GM21447 (cell line): ENCODE results near the gene HMCN1.

Experiments used
- ATAC-seq: cut with Tn5 transposase; IDR thresholded peaks from one replicate; pipeline ENCODE4 v1.9.1; 2021; ENCODE audit not compliant: unreplicated experiment

Gene HMCN1

DNA sequence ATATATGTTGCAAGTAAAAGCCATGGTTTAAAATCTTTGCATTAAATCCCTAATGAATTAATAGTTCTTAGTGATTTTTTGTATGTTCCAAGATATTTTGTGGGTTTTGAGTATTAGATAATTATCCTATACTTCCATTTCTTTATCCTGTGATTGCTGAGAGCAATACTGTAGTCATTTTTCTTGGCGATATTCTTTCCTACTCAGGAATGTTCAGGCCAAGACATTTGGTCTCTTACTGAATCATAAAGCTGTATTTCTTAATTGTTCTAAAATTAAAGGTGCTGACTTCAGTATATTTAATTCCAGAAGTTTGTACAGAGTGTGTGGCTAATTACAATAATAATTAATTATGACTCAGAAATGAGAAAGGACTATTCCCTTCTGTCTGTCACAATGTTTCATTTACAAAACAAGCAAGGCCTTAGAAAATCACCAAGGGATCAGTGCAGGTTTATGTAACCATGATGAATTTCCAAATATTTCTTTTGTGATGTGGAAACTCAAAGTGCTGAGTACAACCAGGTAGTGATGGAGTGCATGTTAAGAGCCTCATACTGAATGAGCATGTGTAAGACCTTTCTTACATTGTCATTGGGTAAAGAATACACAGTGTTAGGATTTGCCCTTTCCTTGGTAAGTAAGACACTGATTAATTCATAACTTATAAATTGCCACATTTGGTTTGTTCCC lies 161.2 kb downstream of the HMCN1 start:
- ATAC-seq = no peak

DNA sequence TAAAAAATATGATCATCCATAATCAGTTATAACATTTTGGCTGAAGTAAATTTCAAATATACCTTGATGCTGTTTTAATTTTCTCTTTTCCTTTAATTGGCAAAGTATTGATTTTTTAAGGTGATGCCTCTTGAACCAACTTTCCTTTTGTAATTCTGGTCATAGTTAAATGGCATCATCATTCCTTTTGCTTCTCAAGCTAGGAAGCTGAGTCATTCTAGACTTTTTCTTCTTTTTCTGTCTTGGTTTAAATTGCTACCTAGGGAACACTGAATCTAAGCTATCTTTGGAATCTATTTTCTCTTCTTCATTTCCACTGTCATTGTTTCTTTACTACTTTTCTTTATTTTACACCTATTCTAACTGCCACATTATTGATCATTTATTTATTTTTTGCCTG lies 162.7 kb downstream of the HMCN1 start:
- ATAC-seq = no peak

DNA sequence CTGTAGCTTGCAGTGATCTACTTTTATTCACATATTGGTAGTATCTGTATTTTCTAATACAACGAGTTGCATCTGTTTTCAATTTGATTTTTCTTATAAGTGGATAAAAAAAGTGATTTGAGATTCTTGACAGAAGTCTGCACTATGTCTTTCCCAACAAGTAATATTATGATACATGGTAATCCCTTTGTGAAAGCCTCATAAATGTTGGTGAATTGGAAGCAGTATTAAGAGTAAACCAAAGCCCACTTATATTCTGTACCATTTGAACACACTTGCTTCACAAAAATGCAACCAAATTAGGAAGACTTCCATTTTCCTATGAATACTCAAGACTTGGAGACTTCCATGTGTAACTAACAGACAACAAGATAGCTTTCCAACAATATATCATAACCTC lies 172.0 kb downstream of the HMCN1 start:
- ATAC-seq = no peak

DNA sequence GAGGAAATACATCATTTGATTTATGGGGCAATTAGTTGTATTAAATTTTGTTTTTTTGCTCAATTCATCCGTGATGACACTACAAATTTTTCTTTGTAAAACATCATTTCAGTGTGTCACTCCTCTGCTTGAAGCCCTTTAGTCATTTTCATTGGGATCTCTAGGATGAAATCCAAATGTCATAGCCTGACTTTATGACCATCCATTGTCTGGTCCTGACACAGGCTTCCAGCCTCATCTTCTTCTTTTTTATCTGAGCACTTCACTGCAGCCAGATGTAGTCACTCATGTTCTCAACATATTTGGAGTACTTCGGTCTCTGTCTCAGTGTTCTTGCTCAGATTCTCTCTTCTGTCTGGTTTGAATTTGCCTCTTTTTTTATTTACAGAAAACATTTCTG lies 173.1 kb downstream of the HMCN1 start:
- no peak for ATAC-seq

DNA sequence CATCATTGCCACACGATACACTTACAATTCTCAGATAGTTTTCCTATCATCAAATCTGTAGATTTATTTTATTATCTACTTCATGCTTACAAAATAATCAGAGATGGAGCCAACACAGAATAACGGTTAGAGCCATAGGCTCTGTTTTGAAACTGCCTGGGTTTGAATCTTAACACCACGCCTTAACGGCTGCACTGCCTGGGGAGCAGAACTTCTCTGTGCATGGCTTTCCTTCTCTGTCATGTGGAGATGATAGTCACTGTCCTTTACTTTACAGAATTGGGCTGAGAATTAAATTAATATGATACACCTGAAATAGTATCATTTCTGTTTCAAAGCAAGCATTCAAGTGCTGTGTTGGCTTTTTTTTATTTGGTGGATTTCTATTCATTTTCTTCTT lies 177.8 kb downstream of the HMCN1 start:
- no peak for ATAC-seq

DNA sequence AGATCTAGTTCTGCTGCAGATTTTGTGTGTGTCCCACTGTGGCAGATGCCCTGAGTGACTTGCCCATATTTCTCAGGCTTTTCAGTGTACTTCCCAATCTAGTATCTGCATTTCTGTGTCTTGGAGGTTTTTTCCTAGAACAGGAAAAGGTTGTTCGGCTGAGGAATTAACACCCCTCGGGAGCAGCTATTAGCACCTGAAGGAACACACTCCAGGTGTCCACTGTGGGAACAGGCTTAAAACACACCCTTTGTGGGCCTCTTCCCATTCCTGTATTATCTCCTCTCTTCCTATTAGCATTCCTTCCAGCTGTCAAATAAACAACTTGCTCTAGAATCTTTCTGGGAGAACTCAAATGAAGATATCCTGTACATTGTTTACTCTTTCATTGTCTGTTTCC lies 178.3 kb downstream of the HMCN1 start:
- ATAC-seq = no peak

DNA sequence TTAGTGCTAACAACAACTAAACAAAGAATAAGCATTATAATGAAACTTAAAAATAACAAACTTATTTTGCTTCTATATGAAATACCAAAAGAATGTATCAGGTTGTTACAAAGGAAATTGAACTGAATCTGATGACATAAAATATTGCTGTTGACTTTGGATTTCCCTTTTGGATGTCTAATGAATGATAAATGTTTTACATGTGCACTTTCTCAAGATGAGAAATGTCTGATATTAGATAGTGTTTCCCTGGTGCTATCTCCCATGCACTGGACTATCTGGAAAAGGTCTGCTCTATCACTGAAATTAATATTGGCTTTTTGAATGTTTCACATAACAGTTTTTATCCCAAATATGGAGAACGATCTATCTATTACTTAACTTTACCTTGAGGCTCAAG lies 179.9 kb downstream of the HMCN1 start:
- no peak for ATAC-seq

DNA sequence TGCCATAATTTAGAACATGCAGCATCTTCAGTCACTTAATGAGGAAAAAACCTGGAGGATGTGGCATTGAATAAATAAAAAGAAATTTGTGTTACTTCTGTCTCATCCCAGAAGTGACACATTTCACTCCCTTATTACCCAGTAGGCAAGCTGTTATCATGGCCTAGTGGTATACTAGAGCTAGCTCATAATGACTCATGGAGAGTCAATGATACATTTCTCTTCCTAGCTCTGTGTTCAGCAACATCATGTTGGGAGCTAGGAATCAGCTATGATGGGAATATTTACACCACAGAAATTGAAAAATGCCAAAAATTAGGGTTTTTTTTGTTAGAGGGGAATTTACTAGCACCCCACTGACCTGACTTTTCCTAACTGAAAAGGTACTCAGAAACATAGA lies 182.7 kb downstream of the HMCN1 start:
- ATAC-seq = no peak

DNA sequence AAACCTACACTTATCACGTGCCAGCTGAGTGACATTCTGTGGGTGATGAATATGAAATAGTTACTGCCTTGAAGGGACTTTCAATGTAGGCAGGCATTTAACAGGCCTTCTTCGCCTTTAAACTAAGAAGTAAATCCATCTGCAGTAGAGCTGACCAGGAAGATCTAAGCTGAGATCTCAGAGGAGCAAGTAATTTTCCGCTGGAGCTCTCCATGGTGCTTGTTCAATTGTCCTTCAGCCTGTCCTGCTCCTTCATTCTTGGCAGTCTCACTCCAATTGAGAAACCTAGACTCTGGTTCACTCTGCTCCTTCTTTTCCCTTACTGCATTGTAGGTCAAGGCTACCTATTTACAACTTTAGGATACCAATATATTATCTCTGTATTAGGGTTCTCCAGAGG lies 183.5 kb downstream of the HMCN1 start:
- no peak for ATAC-seq

DNA sequence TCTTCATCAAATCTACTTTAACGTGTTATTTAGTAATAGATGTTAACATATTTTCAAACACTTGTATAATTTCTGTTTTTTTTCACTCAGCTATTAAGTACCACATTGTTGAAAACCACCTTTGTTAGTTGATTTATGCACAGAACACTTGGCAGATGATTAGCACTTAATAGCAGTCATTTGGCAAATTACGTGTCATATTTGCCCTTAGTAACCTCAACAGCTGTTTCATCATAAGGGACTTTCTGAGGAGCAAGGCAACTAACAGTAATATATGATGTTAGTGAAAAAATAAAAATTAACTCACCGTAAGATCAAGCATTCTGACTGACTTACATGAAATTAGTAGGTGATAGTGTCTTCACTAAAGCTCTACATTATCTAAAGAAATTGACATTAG lies 186.4 kb downstream of the HMCN1 start:
- ATAC-seq = no peak

DNA sequence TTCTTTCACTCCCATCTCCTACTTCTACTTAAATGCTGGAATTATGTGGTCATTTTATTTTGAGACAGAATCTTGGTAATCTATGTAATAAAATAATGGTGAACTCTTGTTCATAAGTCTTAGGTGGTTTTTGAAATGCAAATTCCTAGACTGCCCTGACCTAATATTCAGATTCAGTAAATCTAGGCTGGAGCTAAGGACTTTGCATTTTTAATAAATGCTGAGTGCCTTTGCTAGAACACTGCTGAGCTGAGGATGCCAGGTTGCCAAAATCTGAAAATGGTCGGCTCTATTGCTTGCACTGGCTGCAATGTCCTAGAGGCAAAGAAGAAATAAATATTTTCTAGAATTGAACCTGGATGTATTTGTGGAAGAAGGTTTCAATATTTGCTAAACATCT lies 187.4 kb downstream of the HMCN1 start:
- ATAC-seq = no peak

DNA sequence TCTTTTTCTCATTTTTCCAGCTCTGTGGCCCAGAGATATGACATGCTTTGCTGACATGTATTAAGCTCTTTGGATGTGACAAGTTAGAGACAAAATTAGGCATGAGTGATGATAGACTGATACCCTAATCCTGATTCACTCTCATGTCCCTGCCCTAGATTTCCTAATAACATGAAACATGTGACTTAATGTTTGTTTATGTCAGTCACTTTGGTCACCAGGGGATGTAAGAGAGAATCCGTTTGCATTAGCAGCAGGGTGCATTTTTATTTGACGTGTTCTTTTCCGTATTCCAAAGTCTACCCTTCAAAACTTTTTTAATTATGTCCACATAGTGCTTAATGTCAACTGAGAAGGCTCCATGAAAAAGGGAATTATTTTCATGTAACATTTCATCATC lies 192.4 kb downstream of the HMCN1 start:
- no peak for ATAC-seq

DNA sequence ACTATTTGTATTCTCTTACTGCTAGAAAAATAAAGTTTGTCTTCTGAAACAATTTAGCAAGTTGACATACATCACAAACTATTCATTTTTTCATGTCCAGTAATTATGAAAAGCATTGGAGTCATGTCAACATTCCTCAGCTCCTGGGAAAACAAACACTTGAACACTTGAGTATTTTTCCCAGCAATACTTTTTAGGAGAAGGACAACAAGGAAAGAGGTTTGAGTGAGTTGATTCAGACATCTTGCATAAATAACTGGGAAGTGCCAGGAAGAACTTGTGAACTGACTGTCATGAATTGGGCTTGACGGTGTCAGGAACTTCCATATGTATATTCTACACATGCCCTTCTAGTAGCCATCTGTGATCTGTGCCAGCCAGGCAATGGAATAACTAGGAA lies 195.6 kb downstream of the HMCN1 start:
- no peak for ATAC-seq

DNA sequence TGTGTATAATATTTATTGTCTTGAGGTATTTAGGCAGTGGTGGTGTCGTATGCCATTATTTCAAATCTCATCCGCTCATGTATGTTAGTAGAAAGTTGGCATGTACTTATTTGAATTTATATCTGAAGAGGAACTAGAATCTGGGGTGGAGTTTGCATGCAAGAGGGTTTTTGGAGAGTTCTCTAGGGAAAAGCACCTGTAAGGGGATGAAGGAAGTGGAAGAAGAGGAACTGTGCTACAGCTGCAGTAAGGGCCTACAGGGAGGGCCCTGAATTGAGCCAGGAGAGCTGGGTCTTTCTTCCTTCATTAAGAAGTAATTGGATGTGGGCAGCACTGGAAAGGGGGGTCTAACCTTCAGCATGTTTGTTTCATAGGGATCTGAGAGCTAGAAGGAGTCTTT lies 197.2 kb downstream of the HMCN1 start:
- ATAC-seq = no peak

DNA sequence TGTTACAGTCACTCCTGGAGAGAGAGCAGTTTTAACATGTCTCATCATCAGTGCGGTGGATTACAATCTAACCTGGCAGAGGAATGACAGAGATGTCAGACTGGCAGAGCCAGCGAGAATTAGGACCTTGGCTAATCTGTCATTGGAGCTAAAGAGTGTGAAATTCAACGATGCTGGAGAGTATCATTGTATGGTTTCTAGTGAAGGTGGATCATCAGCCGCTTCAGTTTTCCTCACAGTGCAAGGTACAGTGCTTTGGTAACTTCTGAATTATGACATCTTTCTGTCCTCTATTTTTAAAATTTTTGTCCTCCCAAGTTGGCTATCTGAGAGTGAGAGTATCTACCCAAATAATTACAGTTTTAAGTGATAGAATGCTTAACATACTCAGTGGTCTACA lies 199.4 kb downstream of the HMCN1 start:
- ATAC-seq = no peak

DNA sequence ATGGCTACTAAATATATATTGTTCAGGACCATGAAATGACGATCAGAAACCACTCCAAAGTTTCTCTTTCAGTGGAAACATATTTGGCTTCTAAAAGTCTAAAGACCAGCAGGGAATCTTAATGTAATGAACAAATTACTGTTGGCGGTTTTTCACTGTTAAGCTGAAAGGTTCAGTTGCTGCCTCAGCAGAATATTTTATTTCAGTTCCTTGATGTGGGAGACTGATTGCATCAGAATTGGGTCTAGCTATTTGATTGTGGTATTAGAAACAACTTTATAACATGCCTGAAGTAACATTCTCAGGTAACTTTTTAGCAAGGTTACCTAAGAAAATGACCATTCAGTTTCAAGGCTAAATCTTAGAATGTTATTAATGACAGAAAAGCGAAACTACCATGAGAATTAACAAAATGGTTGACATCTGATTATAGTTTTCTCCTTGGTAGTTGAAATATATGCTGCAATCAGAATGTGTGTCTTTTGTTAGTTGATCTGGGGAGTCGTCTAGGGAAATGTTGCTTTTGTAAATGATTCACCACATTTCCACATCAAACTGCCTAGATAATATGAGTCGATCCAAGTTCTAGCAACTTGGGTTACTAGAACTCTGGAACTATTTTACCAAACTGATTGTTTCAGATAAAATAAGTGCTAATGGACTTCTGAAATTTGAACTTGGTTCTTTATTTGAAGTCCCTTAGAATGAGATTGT lies 200.4 kb downstream of the HMCN1 start:
- ATAC-seq = no peak

DNA sequence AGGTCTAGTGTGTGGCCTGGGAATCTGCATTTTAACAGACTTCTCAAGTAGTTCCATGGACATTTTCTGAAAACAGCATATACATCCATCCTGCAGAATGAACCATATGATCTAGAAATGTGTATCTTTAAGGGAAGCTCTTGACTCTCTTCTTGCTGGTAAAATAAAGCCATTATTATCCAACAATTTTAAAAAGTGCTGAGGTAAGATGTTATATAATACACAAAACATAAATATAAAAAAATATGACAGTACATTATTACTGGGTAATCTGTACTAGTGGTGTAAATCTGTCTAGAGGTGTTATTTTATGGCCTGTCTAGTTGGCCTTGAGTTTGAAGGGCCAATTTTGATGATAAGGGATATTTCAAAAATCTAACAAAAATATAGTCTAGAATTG lies 201.2 kb downstream of the HMCN1 start:
- ATAC-seq = no peak

DNA sequence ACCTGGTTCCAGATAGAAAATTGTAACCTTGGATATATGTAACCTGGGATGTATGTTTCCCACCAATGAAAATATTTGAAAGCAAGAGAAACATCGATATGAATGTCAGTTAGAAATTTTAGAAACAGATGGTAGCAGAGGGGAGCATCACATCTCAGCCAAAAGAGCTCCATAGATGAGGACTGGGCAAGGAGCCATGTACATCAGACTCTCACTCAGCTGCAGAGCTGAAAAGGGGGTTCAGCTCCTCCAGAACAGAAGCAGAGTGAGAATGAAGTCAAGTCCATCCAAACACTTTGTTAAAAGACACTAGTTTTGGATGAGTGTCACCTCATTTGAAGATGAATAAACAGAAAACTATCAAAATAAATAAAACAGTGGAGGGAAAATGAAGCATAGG lies 202.4 kb downstream of the HMCN1 start:
- no peak for ATAC-seq

DNA sequence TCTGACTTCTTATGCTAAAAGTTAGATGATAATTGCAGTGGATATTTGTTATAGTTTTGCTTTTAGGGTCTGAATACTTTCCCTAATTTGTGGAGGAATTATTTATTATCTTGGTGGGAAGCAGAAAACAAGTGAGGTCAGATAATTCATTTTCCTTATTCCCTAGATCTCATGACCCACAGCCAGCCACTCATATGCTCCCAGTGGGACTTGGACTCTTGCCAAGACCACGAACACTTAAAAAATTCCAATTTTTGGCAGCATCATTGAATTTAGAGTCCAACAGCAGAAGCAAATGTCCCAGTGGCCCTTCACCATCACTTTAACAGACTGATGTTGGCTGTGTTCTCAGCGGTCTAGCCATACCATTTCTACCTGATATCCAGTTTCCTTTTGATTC lies 204.2 kb downstream of the HMCN1 start:
- no peak for ATAC-seq

DNA sequence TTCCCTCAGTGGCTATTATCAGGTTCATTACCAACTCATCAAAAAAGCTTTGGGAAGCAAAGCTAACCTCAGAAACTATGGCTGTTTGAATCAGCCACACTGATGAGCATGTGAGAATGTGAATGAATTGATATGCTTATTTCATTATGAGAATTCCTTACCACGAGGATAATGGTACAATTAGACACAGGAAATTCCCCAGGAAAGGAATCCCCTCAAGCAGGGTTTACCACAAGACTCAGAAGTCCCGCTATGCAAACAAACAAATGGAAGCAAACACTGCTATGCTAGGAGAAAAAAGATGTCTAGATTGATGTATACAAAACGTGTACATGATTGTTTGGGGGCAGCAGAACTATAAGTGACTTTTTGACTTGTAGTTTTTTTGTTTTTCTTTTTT lies 205.0 kb downstream of the HMCN1 start:
- no peak for ATAC-seq

DNA sequence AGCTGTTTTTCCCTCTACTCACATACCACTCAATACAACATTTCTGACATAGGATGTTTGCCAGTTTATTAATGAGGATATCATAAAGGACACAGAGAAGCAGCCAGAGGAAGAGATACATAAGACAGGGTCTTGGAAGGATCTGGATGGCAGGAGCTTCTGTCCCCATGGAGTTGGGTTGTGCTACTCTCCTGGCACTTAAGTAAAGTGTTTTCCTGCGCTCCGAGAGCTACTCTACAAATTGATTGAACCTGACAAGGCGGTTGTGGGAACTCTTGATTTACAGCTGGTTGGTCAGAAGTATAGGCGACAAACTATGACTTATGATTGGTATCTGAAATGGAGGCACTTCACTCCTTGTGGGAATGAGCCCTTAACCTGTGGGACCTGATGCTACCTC lies 208.8 kb downstream of the HMCN1 start:
- ATAC-seq = no peak

DNA sequence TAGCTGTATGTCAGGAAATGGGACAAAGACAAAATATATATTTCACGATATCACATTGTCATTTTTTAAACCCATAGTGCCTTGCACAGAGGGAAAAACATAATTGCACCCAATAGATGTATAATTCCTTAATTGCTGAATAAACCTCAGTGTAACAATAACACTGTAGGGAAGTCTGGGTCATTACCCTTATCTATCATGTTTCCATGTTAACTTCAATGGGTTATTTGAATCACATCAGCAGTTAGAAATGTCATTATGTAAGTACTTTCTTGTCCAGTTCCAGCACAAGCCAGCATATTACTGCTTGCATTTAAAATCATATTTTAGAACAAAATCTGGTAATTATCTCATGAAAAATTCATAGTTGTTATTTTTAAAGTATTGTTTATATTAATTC lies 222.7 kb downstream of the HMCN1 start:
- ATAC-seq = no peak
